ENCODE results near the gene ADAM30. TPM values are rescaled to one million over a fixed set of nuclear protein-coding genes. Genes with fewer than 3 reads are reported as not detected.

The ADAM30 gene
- total and polyA plus RNA-seq, 2 of the 13 experiments (the other 11 are each of a cell fraction or from before 2014, with no cell fraction given) = not detected

DNA sequence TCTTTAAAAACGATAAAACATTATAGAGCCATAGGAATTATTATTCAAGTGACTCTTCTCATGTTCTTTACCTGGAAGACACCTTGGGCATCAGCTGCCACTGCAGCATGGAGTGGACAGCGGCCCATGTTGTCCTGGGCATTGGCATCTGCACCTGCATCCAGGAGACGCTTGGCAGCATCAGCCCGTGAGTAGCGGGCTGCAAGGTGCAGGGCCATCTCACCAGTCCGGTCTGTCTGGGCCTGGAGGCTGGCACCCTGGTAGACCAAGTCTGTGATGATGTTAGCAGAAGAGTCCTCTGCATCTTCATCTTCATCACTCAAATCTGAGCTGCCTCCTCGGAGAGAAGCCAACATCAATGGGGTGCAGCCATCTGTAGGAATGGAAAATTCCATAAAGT, 22.9 kb upstream of the ADAM30 start:
- ATAC-seq (no peak), FAIRE-seq (no peak), DNase-seq (ENCODE audit: low spot score) (no peak)
- Histone ChIP-seq H3K4me2 (ENCODE audit: low read depth, low read length) (no peak overlapping the region), H3K36me3 (replicated peaks in 1 of 2; ENCODE audit: control insufficient read depth in 1 of 2, insufficient read depth in 2 of 2, low read length in 2 of 2) (peaks cover 13 to 34% of the 10 kb centered on the region in 2 experiments; a peak in 3 of 5 replicates), H4K20me1 (ENCODE audit: insufficient read depth, low read length) (no peaks in the 10 kb centered on the region), H3K9me3 (ENCODE audit: low read length) (no peaks in the 10 kb centered on the region), H3K27ac (ENCODE audit: extremely low read length, insufficient read depth, low read length) (no peak overlapping the region), H3K27me3 (ENCODE audit: control insufficient read depth in 1 of 2, insufficient read depth in 2 of 2, low read length in 2 of 2) (no peaks in the 10 kb centered on the region), H3K4me3 (replicated peaks in 1 of 3; ENCODE audit: insufficient read depth in 1 of 3, low read depth in 2 of 3, low read length in 3 of 3) (no peak overlapping the region), H3K9ac (ENCODE audit: insufficient read depth, low read depth, low read length) (no peak overlapping the region), H3K79me2 (ENCODE audit: insufficient read depth, low read length) (no peaks in the 10 kb centered on the region), H2AFZ (ENCODE audit: low read length) (no peak overlapping the region), H3K4me1 (ENCODE audit: insufficient read depth, low read length) (no peaks in the 10 kb centered on the region)
- BruUV-seq (replicated peaks) = no TSS peak
- in situ Hi-C loops (cut with HindIII; ENCODE audit: extremely low pct_ligation_motif_present, low pct_unique_long_range_greater_than_20kb) (no loop called here), intact Hi-C loops (cut with micrococcal nuclease; ENCODE audit: unreplicated experiment) (no loop called here)
- 91% methylated on average over 4 of the region's 7 CpGs for WGBS (ENCODE audit: low lambda C conversion rate)
- POLR2A ChIA-PET = no interaction called here
- CTCF ChIA-PET (ENCODE audit: low intra/inter-chr PET ratio, low total read pairs) = no interaction called here
- TF ChIP-seq CC2D1A (CRISPR knock-in tag; IDR thresholded peaks at IDR 0.05) (no peak), ZNF446 (CRISPR knock-in tag; IDR thresholded peaks at IDR 0.05) (no peak), ZNF644 (CRISPR knock-in tag; IDR thresholded peaks at IDR 0.05; ENCODE audit: low read depth) (no peak), SOX5 (CRISPR knock-in tag; IDR thresholded peaks at IDR 0.05; ENCODE audit: borderline replicate concordance) (no peak), SRY (CRISPR knock-in tag; IDR thresholded peaks at IDR 0.05) (no peak), SRSF1 (optimal IDR thresholded peaks at IDR 0.05; ENCODE audit: low read depth, low read length) (no peak), TBX3 (IDR thresholded peaks at IDR 0.05; ENCODE audit: borderline replicate concordance) (no peak), CSRNP1 (CRISPR knock-in tag; IDR thresholded peaks at IDR 0.05) (no peak), SP140L (CRISPR knock-in tag; IDR thresholded peaks at IDR 0.05; ENCODE audit: borderline replicate concordance) (no peak), FOSL1 (CRISPR knock-in tag; IDR thresholded peaks at IDR 0.05; ENCODE audit: borderline replicate concordance) (no peak), RNF2 (conservative IDR thresholded peaks at IDR 0.05; ENCODE audit: low read depth) (no peak), BCL6 (CRISPR knock-in tag; IDR thresholded peaks at IDR 0.05) (no peak)
- TF ChIP-seq, protein P1, sequence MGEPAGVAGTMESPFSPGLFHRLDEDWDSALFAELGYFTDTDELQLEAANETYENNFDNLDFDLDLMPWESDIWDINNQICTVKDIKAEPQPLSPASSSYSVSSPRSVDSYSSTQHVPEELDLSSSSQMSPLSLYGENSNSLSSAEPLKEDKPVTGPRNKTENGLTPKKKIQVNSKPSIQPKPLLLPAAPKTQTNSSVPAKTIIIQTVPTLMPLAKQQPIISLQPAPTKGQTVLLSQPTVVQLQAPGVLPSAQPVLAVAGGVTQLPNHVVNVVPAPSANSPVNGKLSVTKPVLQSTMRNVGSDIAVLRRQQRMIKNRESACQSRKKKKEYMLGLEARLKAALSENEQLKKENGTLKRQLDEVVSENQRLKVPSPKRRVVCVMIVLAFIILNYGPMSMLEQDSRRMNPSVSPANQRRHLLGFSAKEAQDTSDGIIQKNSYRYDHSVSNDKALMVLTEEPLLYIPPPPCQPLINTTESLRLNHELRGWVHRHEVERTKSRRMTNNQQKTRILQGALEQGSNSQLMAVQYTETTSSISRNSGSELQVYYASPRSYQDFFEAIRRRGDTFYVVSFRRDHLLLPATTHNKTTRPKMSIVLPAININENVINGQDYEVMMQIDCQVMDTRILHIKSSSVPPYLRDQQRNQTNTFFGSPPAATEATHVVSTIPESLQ (CRISPR knock-in tag; conservative IDR thresholded peaks at IDR 0.05) = no peak
- TF ChIP-seq, protein P2, sequence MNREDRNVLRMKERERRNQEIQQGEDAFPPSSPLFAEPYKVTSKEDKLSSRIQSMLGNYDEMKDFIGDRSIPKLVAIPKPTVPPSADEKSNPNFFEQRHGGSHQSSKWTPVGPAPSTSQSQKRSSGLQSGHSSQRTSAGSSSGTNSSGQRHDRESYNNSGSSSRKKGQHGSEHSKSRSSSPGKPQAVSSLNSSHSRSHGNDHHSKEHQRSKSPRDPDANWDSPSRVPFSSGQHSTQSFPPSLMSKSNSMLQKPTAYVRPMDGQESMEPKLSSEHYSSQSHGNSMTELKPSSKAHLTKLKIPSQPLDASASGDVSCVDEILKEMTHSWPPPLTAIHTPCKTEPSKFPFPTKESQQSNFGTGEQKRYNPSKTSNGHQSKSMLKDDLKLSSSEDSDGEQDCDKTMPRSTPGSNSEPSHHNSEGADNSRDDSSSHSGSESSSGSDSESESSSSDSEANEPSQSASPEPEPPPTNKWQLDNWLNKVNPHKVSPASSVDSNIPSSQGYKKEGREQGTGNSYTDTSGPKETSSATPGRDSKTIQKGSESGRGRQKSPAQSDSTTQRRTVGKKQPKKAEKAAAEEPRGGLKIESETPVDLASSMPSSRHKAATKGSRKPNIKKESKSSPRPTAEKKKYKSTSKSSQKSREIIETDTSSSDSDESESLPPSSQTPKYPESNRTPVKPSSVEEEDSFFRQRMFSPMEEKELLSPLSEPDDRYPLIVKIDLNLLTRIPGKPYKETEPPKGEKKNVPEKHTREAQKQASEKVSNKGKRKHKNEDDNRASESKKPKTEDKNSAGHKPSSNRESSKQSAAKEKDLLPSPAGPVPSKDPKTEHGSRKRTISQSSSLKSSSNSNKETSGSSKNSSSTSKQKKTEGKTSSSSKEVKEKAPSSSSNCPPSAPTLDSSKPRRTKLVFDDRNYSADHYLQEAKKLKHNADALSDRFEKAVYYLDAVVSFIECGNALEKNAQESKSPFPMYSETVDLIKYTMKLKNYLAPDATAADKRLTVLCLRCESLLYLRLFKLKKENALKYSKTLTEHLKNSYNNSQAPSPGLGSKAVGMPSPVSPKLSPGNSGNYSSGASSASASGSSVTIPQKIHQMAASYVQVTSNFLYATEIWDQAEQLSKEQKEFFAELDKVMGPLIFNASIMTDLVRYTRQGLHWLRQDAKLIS (CRISPR knock-in tag; IDR thresholded peaks at IDR 0.05) = no peak

Measured in HepG2 (cell line).